ENCODE results near the gene CIP2A.

DNA sequence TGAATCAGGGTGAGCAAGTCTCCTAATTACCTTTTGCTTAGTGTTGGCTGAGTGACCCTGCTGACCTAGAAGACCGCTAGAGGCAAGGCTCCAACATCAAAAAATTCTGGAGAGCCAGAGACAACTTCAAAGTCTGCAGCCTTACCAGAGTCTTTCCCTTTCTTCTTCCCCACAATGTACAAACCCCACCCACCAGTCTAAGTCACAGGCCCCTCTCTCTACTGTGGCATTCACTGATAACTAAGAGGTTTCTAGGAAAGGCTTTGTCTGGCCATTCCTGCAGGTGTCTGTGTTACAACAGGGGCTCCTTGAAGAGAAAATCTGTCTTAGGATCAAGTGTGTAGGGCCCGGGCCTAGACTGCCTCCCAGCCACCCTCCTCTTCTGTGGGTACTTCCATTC lies 79.4 kb downstream of the CIP2A start:
- TF ChIP-seq, protein P1, sequence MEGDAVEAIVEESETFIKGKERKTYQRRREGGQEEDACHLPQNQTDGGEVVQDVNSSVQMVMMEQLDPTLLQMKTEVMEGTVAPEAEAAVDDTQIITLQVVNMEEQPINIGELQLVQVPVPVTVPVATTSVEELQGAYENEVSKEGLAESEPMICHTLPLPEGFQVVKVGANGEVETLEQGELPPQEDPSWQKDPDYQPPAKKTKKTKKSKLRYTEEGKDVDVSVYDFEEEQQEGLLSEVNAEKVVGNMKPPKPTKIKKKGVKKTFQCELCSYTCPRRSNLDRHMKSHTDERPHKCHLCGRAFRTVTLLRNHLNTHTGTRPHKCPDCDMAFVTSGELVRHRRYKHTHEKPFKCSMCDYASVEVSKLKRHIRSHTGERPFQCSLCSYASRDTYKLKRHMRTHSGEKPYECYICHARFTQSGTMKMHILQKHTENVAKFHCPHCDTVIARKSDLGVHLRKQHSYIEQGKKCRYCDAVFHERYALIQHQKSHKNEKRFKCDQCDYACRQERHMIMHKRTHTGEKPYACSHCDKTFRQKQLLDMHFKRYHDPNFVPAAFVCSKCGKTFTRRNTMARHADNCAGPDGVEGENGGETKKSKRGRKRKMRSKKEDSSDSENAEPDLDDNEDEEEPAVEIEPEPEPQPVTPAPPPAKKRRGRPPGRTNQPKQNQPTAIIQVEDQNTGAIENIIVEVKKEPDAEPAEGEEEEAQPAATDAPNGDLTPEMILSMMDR (IDR thresholded peaks at IDR 0.05; ENCODE audit: low read length) = no peak
- no peak for TF ChIP-seq EZH2 (IDR thresholded peaks at IDR 0.05; ENCODE audit: borderline replicate concordance, low read length)
